Measurements from ENCODE around the gene FAM20B.
"Not testable (repeated sequence)": the region's sequence is repeated elsewhere in the genome, so short reads cannot be mapped to it uniquely, and the experiment has no call there.

FAM20B gene

GRCh38 chr1:179025125-179025974, at the start of gene FAM20B:
FAM20B (plus strand) TSS chr1:179025894; CDS start chr1:179043848, 17,954 bp downstream.
- Histone ChIP-seq H3K9ac (peak within 1 kb of the TSS; percentile 94), H3K4me3 (peak within 1 kb of the TSS; percentile 97), H3K27me3 (no peaks in the 10 kb centered on the region), H4K20me1 (peaks cover 29% of the 10 kb centered on the region), H3K9me3 (no peaks in the 10 kb centered on the region), H3K27ac (peak within 1 kb of the TSS; percentile 96), H3K4me2 (peak within 1 kb of the TSS; percentile 88), H3K36me3 (no peaks in the 10 kb centered on the region), H3K4me1 (peaks cover 37% of the 10 kb centered on the region)
- no peak for TF ChIP-seq Cebpa-rat (IDR thresholded peaks at IDR 0.05)

- peaks cover 20% of the 10 kb centered on the region for H3K4me1 ChIP-seq
- H3K27ac ChIP-seq = no peak overlapping the region
- H3K27me3 ChIP-seq = no peaks in the 10 kb centered on the region
- no peaks in the 10 kb centered on the region for H4K20me1 ChIP-seq
- no peak overlapping the region for H3K4me2 ChIP-seq
- H3K4me3 ChIP-seq = no peak overlapping the region
- H3K36me3 ChIP-seq = no peaks in the 10 kb centered on the region
- H3K9ac ChIP-seq = no peak overlapping the region
- peaks cover 61% of the 10 kb centered on the region for H3K9me3 ChIP-seq
- no peak for TF ChIP-seq Cebpa-rat (IDR thresholded peaks at IDR 0.05)
These were observed 49.2 kb upstream of the FAM20B start for GRCh38 chr1:178976541-178976940.

- H3K27ac ChIP-seq = no peak overlapping the region
- TF ChIP-seq Cebpa-rat (IDR thresholded peaks at IDR 0.05) = no peak
- H3K4me2 ChIP-seq = no peak overlapping the region
- no peaks in the 10 kb centered on the region for H3K36me3 ChIP-seq
- no peak overlapping the region for H3K9ac ChIP-seq
- no peaks in the 10 kb centered on the region for H3K27me3 ChIP-seq
- H4K20me1 ChIP-seq = no peaks in the 10 kb centered on the region
- H3K4me1 ChIP-seq = no peaks in the 10 kb centered on the region
- H3K4me3 ChIP-seq = no peak overlapping the region
- H3K9me3 ChIP-seq = no peaks in the 10 kb centered on the region
These were observed 39.5 kb upstream of the FAM20B start for GRCh38 chr1:178986204-178986603.

- H4K20me1 ChIP-seq, H3K9me3 ChIP-seq, H3K36me3 ChIP-seq, H3K4me1 ChIP-seq, H3K4me3 ChIP-seq, H3K27me3 ChIP-seq, H3K27ac ChIP-seq, H3K9ac ChIP-seq, H3K4me2 ChIP-seq: not testable (repeated sequence)
These were observed 37.5 kb upstream of the FAM20B start for GRCh38 chr1:178988198-178988597.

GRCh38 chr1:178993559-178993958, 32.1 kb upstream of the FAM20B start:
- Histone ChIP-seq H3K4me1 (no peaks in the 10 kb centered on the region), H3K4me3 (no peak overlapping the region), H3K9me3 (peaks cover 39% of the 10 kb centered on the region), H3K27me3 (no peaks in the 10 kb centered on the region), H3K4me2 (no peak overlapping the region), H3K27ac (no peak overlapping the region), H3K9ac (no peak overlapping the region), H4K20me1 (no peaks in the 10 kb centered on the region), H3K36me3 (no peaks in the 10 kb centered on the region)
- no peak for TF ChIP-seq Cebpa-rat (IDR thresholded peaks at IDR 0.05)

- Histone ChIP-seq H3K4me1 (no peaks in the 10 kb centered on the region), H4K20me1 (no peaks in the 10 kb centered on the region), H3K36me3 (no peaks in the 10 kb centered on the region), H3K4me3 (no peak overlapping the region), H3K27me3 (no peaks in the 10 kb centered on the region), H3K9me3 (peaks cover 39% of the 10 kb centered on the region), H3K9ac (no peak overlapping the region), H3K4me2 (no peak overlapping the region), H3K27ac (no peak overlapping the region)
- no peak for TF ChIP-seq Cebpa-rat (IDR thresholded peaks at IDR 0.05)
These were observed 28.3 kb upstream of the FAM20B start for GRCh38 chr1:178997428-178997827.

GRCh38 chr1:178998295-178998694, 27.4 kb upstream of the FAM20B start:
- Histone ChIP-seq H3K4me2 (no peak overlapping the region), H3K4me3 (no peak overlapping the region), H3K4me1 (no peaks in the 10 kb centered on the region), H4K20me1 (no peaks in the 10 kb centered on the region), H3K27ac (no peak overlapping the region), H3K36me3 (no peaks in the 10 kb centered on the region), H3K27me3 (no peaks in the 10 kb centered on the region), H3K9me3 (peaks cover 38% of the 10 kb centered on the region), H3K9ac (no peak overlapping the region)
- no peak for TF ChIP-seq Cebpa-rat (IDR thresholded peaks at IDR 0.05)

GRCh38 chr1:178999061-178999460, 26.6 kb upstream of the FAM20B start:
- no peak overlapping the region for H3K27ac ChIP-seq
- no peak overlapping the region for H3K4me2 ChIP-seq
- peaks cover 2% of the 10 kb centered on the region; the same call in 1 of the 2 replicates for H3K4me1 ChIP-seq
- no peaks in the 10 kb centered on the region for H3K27me3 ChIP-seq
- no peak for TF ChIP-seq Cebpa-rat (IDR thresholded peaks at IDR 0.05)
- no peaks in the 10 kb centered on the region for H4K20me1 ChIP-seq
- H3K4me3 ChIP-seq = no peak overlapping the region
- H3K9ac ChIP-seq = no peak overlapping the region
- H3K36me3 ChIP-seq = no peaks in the 10 kb centered on the region
- peaks cover 31% of the 10 kb centered on the region for H3K9me3 ChIP-seq

GRCh38 chr1:179001451-179001850, 24.2 kb upstream of the FAM20B start:
- Histone ChIP-seq H3K27me3 (no peaks in the 10 kb centered on the region), H4K20me1 (no peaks in the 10 kb centered on the region), H3K4me1 (peaks cover 5% of the 10 kb centered on the region; the same call in 1 of the 2 replicates), H3K4me3 (no peak overlapping the region), H3K9ac (no peak overlapping the region), H3K9me3 (peaks cover 8% of the 10 kb centered on the region), H3K4me2 (no peak overlapping the region), H3K27ac (no peak overlapping the region), H3K36me3 (no peaks in the 10 kb centered on the region)
- no peak for TF ChIP-seq Cebpa-rat (IDR thresholded peaks at IDR 0.05)

- not testable (repeated sequence) for H3K4me1 ChIP-seq, H4K20me1 ChIP-seq, H3K4me2 ChIP-seq, H3K4me3 ChIP-seq, H3K27ac ChIP-seq, H3K9me3 ChIP-seq, H3K27me3 ChIP-seq, H3K36me3 ChIP-seq
- H3K9ac ChIP-seq = 0 out of 2 replicates have a peak overlapping the region, but pooled peaks have one; percentile 7
These were observed 23.6 kb upstream of the FAM20B start for GRCh38 chr1:179002064-179002463.

Measured in BLaER1 (cell line).